HG03565 (cell line): Measurements from ENCODE around the gene CARM1.
"Not testable (repeated sequence)": the region's sequence is repeated elsewhere in the genome, so short reads cannot be mapped to it uniquely, and the experiment has no call there.

Source experiments
- ATAC-seq: cut with Tn5 transposase; IDR thresholded peaks from one replicate; pipeline ENCODE4 v1.9.1; 2021; ENCODE audit warnings: mild to moderate bottlenecking, moderate library complexity; ENCODE audit not compliant: unreplicated experiment

CARM1 gene

DNA sequence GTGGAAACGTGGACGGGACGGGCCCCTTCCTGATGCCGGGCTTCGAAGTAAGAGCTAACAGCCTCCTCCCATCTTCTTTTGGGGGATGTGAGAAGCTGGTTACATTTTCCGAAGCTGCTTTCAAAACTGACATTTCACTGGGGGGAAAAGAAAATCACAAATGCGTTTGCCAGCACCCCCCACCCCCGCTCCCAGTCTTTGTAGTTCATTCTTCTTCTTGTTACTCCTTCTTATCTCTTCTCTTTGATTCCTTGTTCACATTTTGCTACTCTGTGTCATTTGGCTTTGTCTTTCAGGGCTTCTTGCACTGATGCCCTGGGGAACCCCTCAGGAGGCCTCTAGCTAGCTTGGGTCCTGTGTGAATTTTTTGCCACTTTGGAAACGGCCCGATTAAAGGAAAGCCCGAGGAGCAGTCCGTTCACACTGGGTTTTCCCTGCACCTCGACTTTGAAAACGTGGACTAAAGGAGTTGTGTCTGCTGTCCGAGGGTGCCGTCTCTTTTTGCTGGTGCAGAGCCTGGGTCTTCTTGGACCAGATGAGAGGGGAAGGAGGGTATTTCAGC lies 1.3 kb downstream of the CARM1 start:
- ATAC-seq: no peak

DNA sequence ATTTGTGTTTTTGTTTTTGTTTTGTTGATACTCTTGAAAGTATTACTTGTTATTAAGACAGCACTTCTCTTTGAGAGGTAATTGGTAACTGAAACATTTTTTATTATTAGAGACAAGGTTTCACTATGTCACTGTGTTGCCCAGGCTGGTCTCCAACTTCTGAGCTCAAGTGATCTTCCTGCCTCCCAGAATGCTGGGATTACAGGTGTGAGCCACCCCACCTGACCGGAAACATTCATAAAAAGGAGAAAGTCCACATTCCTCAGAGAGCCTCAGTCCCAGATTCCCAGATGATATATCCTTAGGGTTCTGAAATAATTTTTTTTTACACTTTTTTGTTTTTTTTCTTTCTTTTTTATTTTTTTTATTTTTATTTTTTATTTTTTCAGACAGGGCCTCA lies 2.7 kb downstream of the CARM1 start:
- no peak for ATAC-seq

- ATAC-seq: peak; percentile 31
Measured at GRCh38 chr19:10876459-10877240, 5.3 kb downstream of the CARM1 start.

DNA sequence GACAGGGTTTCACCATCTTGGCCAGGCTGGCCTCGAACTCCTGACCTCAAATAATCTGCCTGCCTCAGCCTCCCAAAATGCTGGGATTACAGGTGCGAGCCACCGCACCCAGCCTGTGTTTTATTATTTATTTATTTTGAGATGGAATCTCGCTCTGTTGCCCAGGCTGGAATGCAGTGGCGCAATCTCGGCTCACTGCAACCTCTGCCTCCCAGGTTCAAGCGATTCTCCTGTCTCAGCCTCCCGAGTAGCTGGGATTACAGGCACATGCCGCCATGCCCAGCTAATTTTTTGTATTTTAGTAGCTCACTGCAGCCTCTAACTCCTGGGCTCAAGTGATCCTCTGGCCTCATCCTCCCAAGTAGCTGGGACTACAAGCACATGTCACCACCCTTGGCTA lies 6.3 kb downstream of the CARM1 start:
- not testable (repeated sequence) for ATAC-seq

- ATAC-seq: no peak
Measured at GRCh38 chr19:10878253-10878652, 6.9 kb downstream of the CARM1 start.

- no peak for ATAC-seq
Measured at GRCh38 chr19:10881403-10882107, 10.2 kb downstream of the CARM1 start.

- ATAC-seq: no peak
Measured at GRCh38 chr19:10882108-10882457, 10.7 kb downstream of the CARM1 start.

- ATAC-seq: no peak
Measured at GRCh38 chr19:10884274-10884673, 12.9 kb downstream of the CARM1 start.

- no peak for ATAC-seq
Measured at GRCh38 chr19:10885201-10886169, 14.1 kb downstream of the CARM1 start.

- no peak for ATAC-seq
Measured at GRCh38 chr19:10887616-10888367, 16.4 kb downstream of the CARM1 start.

DNA sequence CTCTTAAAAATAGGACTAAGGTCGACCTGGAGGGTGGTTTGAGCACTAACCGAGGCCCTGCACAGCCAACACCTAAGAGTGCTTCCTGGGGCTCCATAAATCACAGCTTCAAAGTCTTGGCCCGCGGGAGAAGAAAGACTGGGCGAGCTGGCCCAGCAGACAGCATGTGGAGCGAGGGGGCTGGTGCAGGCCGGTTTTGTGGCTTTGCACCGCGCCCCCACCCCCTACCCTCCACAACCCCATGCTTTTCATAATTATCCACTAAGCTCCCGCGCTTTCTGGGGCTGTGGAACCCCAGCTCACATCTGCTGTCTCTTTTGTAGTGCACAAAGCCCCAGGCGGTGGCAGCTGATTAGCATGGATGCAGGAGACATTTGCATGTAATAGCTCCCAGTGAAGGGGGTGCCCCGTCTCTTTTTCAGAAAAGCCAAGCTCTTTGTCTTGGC lies 17.1 kb downstream of the CARM1 start:
- no peak for ATAC-seq

GRCh38 chr19:10889880-10890279 lies 18.5 kb downstream of the CARM1 start:
- ATAC-seq: no peak

DNA sequence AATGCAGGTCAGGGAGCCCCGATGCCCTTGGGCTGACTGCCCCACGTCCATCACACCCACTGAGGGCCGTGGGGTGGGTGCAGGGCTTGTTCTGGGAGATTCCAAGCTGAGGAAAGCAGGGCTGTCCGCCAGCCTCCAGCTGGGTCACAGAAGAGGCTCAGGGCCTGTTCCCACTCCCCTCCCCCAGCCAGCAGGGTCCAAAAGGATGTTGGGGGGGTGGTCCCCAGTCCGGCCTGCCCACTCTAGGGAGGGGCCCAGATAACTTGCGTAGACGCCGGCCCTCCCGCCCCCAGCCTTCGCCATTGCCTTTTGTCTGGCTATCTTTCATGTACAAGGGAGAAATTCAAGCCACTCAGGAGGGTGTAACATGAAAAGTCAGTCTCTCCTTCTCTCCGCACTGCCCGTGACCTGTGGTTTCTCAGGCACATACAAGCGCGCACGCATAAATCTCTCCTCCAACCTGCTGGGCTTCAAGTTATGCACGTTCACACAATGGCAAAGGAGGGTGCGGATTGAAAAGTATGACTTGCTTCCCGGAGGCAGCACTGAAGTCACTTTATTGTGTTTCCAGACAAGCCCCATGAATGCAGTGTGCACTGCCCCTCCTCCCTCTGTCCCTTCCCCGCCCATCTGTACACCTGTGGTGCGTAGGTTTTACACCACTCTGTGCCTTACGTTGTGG lies 20.2 kb downstream of the CARM1 start:
- no peak for ATAC-seq

DNA sequence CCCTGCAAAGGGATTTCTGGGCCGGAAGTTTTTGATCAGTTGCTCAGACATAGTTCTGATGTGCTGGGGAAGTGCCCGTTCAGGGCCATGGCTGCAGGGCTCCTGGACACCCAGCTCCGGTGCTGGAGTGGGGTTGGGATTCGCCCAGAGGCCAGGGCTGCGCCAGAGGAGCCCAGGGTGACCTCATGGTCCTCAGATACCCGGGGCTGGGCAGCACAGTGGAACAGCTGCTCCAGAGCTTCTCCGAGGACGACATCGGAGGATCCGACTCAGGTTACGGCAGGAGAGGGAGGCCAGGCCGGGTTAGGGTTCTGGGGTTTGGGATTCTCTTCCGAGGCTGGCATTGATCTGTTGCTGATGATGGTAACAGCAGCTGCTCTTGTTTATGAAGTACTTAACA lies 20.9 kb downstream of the CARM1 start:
- no peak for ATAC-seq

DNA sequence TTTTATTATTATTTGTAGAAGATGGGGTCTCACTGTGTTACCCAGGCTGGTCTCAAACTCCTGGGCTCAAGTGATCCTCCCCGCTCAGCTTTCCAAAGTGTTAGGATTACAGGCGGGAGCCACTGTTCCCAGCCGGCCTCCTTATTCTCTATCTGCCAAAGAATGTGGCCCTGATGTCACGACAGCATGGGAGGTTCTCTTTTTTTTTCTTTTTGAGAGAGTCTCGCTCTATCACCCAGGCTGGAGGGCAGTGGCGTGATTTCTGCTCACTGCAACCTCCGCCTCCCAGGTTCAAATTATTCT lies 23.5 kb downstream of the CARM1 start:
- ATAC-seq: no peak

DNA sequence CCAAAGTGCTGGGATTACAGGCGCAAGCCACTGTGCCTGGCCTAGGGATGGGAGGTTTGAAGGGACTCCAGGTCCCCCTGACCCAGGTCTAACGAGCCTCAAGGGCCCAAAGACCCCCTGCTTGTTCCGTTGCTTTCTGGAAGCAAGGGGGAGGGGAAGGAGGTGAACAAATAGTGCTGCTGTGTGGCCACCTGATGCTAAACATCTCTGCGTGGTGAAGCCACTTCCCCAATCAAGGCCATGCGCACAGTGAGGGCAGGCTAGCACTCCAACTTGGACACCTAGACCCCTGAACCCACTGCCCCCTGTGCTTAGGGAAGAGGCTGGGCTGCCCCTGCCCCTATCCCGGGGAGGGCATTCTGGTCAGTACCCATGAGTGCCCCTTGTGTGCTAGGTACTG lies 24.0 kb downstream of the CARM1 start:
- no peak for ATAC-seq

DNA sequence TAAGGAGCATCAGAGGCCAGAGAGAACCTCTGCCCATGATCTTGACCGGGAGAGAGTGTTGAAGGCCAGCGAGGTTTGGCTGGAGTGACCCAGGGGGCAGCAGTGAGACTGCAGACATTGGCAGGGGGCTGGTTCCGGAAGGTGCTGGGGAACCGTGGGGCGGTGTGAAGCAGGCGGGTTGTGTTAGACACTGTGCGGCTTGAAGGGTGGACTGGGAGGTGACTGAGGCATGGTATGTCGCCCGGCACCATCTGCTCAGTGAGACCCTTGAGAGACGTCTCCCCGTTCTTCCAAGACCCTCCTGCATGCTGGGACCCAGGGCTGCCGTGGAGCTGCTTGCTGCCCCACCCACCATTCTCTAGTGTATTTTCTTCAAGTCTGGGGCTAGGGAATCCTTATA lies 24.6 kb downstream of the CARM1 start:
- ATAC-seq: no peak

- ATAC-seq: no peak
Measured at GRCh38 chr19:10896851-10897526, 25.6 kb downstream of the CARM1 start.

GRCh38 chr19:10898633-10899032 lies 27.3 kb downstream of the CARM1 start:
- ATAC-seq: no peak
